ENCODE data around the gene FAM110A.

DNA sequence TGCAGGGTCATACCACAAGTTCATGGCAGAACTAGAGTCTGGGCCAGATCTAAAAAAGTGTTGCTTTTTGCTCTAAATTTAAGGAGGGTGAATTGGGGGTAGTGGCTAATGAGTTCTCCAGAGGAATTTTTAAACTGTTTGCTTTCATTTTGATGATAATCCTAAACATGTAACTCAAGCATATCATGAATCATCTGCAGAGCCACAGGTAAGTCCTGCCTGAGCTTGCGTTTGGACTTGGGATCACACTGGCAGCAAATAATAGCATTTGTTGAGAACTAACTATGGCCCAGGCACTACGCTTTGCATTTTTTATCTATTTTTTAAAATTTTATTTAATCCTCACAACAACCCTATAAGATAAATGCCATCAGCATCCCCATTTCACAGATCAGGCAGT is 27.4 kb downstream of the FAM110A start:
- TF ChIP-seq, protein P1, sequence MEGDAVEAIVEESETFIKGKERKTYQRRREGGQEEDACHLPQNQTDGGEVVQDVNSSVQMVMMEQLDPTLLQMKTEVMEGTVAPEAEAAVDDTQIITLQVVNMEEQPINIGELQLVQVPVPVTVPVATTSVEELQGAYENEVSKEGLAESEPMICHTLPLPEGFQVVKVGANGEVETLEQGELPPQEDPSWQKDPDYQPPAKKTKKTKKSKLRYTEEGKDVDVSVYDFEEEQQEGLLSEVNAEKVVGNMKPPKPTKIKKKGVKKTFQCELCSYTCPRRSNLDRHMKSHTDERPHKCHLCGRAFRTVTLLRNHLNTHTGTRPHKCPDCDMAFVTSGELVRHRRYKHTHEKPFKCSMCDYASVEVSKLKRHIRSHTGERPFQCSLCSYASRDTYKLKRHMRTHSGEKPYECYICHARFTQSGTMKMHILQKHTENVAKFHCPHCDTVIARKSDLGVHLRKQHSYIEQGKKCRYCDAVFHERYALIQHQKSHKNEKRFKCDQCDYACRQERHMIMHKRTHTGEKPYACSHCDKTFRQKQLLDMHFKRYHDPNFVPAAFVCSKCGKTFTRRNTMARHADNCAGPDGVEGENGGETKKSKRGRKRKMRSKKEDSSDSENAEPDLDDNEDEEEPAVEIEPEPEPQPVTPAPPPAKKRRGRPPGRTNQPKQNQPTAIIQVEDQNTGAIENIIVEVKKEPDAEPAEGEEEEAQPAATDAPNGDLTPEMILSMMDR (IDR thresholded peaks at IDR 0.05) = no peak
- no peak for TF ChIP-seq POLR2A (IDR thresholded peaks at IDR 0.05)
